ENCODE measurements around the gene RRP1.
A peak's percentile ranks its signal among the peaks of the same experiment; 100 is the strongest.
"Not testable (repeated sequence)": the region's sequence is repeated elsewhere in the genome, so short reads cannot be mapped to it uniquely, and the experiment has no call there.

RRP1 gene

GRCh38 chr21:43819511-43820405, 30.4 kb downstream of the RRP1 start:
- DNase-seq, result no peak

- no peak for DNase-seq
These were observed 31.1 kb downstream of the RRP1 start for GRCh38 chr21:43820466-43820865.

GRCh38 chr21:43822166-43822565, 32.8 kb downstream of the RRP1 start:
- DNase-seq, result not testable (repeated sequence)

GRCh38 chr21:43822741-43823140, 33.4 kb downstream of the RRP1 start:
- not testable (repeated sequence) for DNase-seq

GRCh38 chr21:43824333-43825241, 35.2 kb downstream of the RRP1 start:
- peak; percentile 73 for DNase-seq

GRCh38 chr21:43825242-43825935, 36.0 kb downstream of the RRP1 start:
- DNase-seq, result no peak

GRCh38 chr21:43825936-43826622, 36.7 kb downstream of the RRP1 start:
- DNase-seq, result no peak

GRCh38 chr21:43826623-43826974, 37.2 kb downstream of the RRP1 start:
- DNase-seq, result no peak

- DNase-seq, result no peak
These were observed 37.7 kb downstream of the RRP1 start for GRCh38 chr21:43827015-43827611.

GRCh38 chr21:43829161-43829560, 39.8 kb downstream of the RRP1 start:
- DNase-seq, result no peak

GRCh38 chr21:43829575-43830119, 40.3 kb downstream of the RRP1 start:
- DNase-seq, result peak; percentile 54

GRCh38 chr21:43832158-43832550, 42.8 kb downstream of the RRP1 start:
- no peak for DNase-seq

- no peak for DNase-seq
These were observed 43.3 kb downstream of the RRP1 start for GRCh38 chr21:43832648-43833047.

GRCh38 chr21:43834146-43834905, 44.9 kb downstream of the RRP1 start:
- DNase-seq, result no peak

- no peak for DNase-seq
These were observed 45.7 kb downstream of the RRP1 start for GRCh38 chr21:43835050-43835449.

- DNase-seq, result no peak
These were observed 46.5 kb downstream of the RRP1 start for GRCh38 chr21:43835861-43836260.

- no peak for DNase-seq
These were observed 47.2 kb downstream of the RRP1 start for GRCh38 chr21:43836616-43837015.

- DNase-seq, result no peak
These were observed 50.9 kb downstream of the RRP1 start for GRCh38 chr21:43840259-43840658.

GRCh38 chr21:43842742-43843141, 53.4 kb downstream of the RRP1 start:
- DNase-seq, result peak; percentile 90

- DNase-seq, result not testable (repeated sequence)
These were observed 55.5 kb downstream of the RRP1 start for GRCh38 chr21:43844906-43845305.

GRCh38 chr21:43845386-43845785, 56.0 kb downstream of the RRP1 start:
- DNase-seq, result no peak
